HCT116 (cell line): ENCODE data around the gene HDAC5. TPM values are rescaled to one million over a fixed set of nuclear protein-coding genes. Genes with fewer than 3 reads are reported as not detected.

ENCODE experiments used
- ATAC-seq: fragments of 200-7000 bp; cut with Tn5 transposase; 2 replicates; pipeline ENCODE4 v1.9.1; 2020; ENCODE audit warnings: mild to moderate bottlenecking, moderate library complexity
- BruUV-seq: library from RNA; stranded (reverse); fragments of 400-500 nt; replicated peaks from 2 replicates; lab custom pipeline; 2021; lab: Mats Ljungman, UMichigan
- CTCF ChIA-PET: fragments of 300-600 bp; sonication (Branson Sonifier 250); formaldehyde crosslinking; loops from one replicate; lab custom pipeline; 2021; ENCODE audit warnings: antibody characterized with exemption; lab: Charles Lee
- POLR2A ChIA-PET: fragments of 300-600, 350-600 bp; sonication (Branson Sonifier 250); formaldehyde crosslinking; loops from one replicate; lab custom pipeline; 2021; ENCODE audit warnings: antibody characterized with exemption; lab: Charles Lee
- RAD21 ChIA-PET, 2 experiments: fragments of 300-600 bp; sonication (Branson Sonifier 250); formaldehyde crosslinking; loops; one replicate each; lab custom pipeline; 2023; ENCODE audit warnings: low total read pairs in 2 of 2; ENCODE audit not compliant: uncharacterized antibody in 2 of 2, unreplicated experiment in 2 of 2, low non-redundant PET in 1 of 2; lab: Charles Lee
- DNase-seq: peaks from one replicate; pipeline ENCODE4 v3.0.0-alpha.2; 2010; ENCODE audit warnings: low read depth, low spot score
- H2AFZ ChIP-seq: fragments of 200-600 bp; shearing (Covaris generic), sonication (generic); 2 replicates; pipeline ENCODE4 v1.6.1; 2017; ENCODE audit warnings: low read depth, mixed run types, mixed read lengths, antibody characterized with exemption, low read length; ENCODE audit not compliant: poor library complexity, severe bottlenecking
- H3K27ac ChIP-seq: 2 replicates; pipeline ENCODE4 v1.5.1; 2012; ENCODE audit warnings: low read depth, low read length
- H3K27me3 ChIP-seq: fragments of 200-600 bp; sonication (generic); 2 replicates; pipeline ENCODE4 v1.6.1; 2016; ENCODE audit warnings: mixed run types, low read length, mixed read lengths; ENCODE audit not compliant: insufficient read depth
- H3K36me3 ChIP-seq, 2 experiments: fragments of 200-500 bp in 1 of 2; fragments of 200-600 bp in 1 of 2; sonication (Bioruptor generic) in 1 of 2; sonication (generic) in 1 of 2; 2 replicates each; pipeline versions ENCODE4 v1.5.1 to v1.6.1; 2014 to 2016; ENCODE audit warnings: low read length in 2 of 2, inconsistent platforms in 1 of 2, mixed read lengths in 1 of 2, mixed run types in 1 of 2; ENCODE audit not compliant: insufficient read depth in 2 of 2, control insufficient read depth in 1 of 2
- H3K4me1 ChIP-seq, 2 experiments: fragments of 200-600 bp in 1 of 2; sonication (generic) in 1 of 2; 2 replicates each; pipeline versions ENCODE4 v1.5.1 to v1.6.1; 2012 to 2017; ENCODE audit warnings: low read length in 2 of 2, inconsistent platforms in 1 of 2, mild to moderate bottlenecking in 1 of 2, mixed read lengths in 1 of 2, mixed run types in 1 of 2, moderate library complexity in 1 of 2; ENCODE audit not compliant: insufficient read depth in 2 of 2, control insufficient read depth in 1 of 2
- H3K4me2 ChIP-seq: fragments of 200-600 bp; sonication (generic); 2 replicates; pipeline ENCODE4 v1.6.1; 2017; ENCODE audit warnings: mixed run types, low read length, mixed read lengths
- H3K4me3 ChIP-seq, 2 experiments: fragments of 200-600 bp in 1 of 2; sonication (generic) in 1 of 2; replicated peaks in 1 of 2; 2 replicates each; pipeline ENCODE4 v1.5.1; 2011 to 2016; ENCODE audit warnings: low read length in 2 of 2, control low read depth in 1 of 2, low read depth in 1 of 2, mild to moderate bottlenecking in 1 of 2, mixed read lengths in 1 of 2, mixed run types in 1 of 2
- H3K79me2 ChIP-seq: fragments of 200-600 bp; sonication (generic); 2 replicates; pipeline ENCODE4 v1.6.1; 2017; ENCODE audit warnings: mild to moderate bottlenecking, mixed run types, low read length, moderate library complexity, mixed read lengths; ENCODE audit not compliant: insufficient read depth
- H3K9ac ChIP-seq: fragments of 200-600 bp; sonication (generic); 2 replicates; pipeline ENCODE4 v1.6.1; 2016; ENCODE audit warnings: low read length, mixed read lengths
- H3K9me2 ChIP-seq: fragments of 200-600 bp; sonication (generic), shearing (Covaris generic); 2 replicates; pipeline ENCODE4 v1.6.1; 2017; ENCODE audit warnings: mixed run types, mild to moderate bottlenecking, moderate library complexity; ENCODE audit not compliant: insufficient read depth
- H3K9me3 ChIP-seq, 2 experiments: fragments of 200-500 bp in 1 of 2; fragments of 200-600 bp in 1 of 2; sonication (Bioruptor generic) in 1 of 2; sonication (generic) in 1 of 2; 2 replicates each; pipeline ENCODE4 v1.6.1; 2014 to 2017; ENCODE audit warnings: low read length in 2 of 2, mixed read lengths in 2 of 2, inconsistent platforms in 1 of 2, low read depth in 1 of 2, mild to moderate bottlenecking in 1 of 2, mixed run types in 1 of 2, moderate library complexity in 1 of 2; ENCODE audit not compliant: control insufficient read depth in 1 of 2, insufficient read depth in 1 of 2
- H4K20me1 ChIP-seq: fragments of 200-600 bp; sonication (generic), shearing (Covaris generic); 2 replicates; pipeline ENCODE4 v1.6.1; 2017; ENCODE audit warnings: mixed run types, mild to moderate bottlenecking, moderate library complexity; ENCODE audit not compliant: insufficient read depth
- CEBPB ChIP-seq: IDR thresholded peaks from 2 replicates; pipeline ENCODE4 v1.6.1; 2012; ENCODE audit warnings: low read depth
- EZH2 ChIP-seq: fragments of 200-600 bp; sonication (generic); IDR thresholded peaks from 2 replicates; pipeline ENCODE4 v1.6.1; 2017; ENCODE audit warnings: antibody characterized with exemption, mixed run types
- EZH2phosphoT487 ChIP-seq: fragments of 200-600 bp; IDR thresholded peaks from 2 replicates; pipeline ENCODE4 v1.6.1; 2018; ENCODE audit warnings: antibody characterized with exemption, borderline replicate concordance
- ZFX ChIP-seq: fragments of 450-650 bp; IDR thresholded peaks from 2 replicates; pipeline ENCODE4 v1.6.1; 2017
- ZNF274 ChIP-seq: fragments of 200-500 bp; sonication (Bioruptor generic); IDR thresholded peaks from 2 replicates; pipeline ENCODE4 v1.6.1; 2014; ENCODE audit warnings: mild to moderate bottlenecking, low read depth, low read length, inconsistent platforms
- intact Hi-C: fragments of 100-400 bp; cut with micrococcal nuclease; formaldehyde crosslinking; loops from 2 replicates; pipeline ENCODE4 v1.10.0; 2022
- total RNA-seq: library from RNA; stranded (reverse); gene quantifications from one replicate; pipeline ENCODE4 v1.2.1, GENCODE V29; 2021; ENCODE audit not compliant: unreplicated experiment
- TF ChIP-seq, protein P1 (sequence below): IDR thresholded peaks from 2 replicates; pipeline ENCODE4 v1.6.1; 2011; ENCODE audit warnings: mild to moderate bottlenecking, low read length, moderate library complexity; ENCODE audit not compliant: insufficient replicate concordance; ENCODE audit errors: extremely low read depth

The HDAC5 gene
- total RNA-seq, 1 experiment from 2014 or later, result 32.9 TPM

DNA sequence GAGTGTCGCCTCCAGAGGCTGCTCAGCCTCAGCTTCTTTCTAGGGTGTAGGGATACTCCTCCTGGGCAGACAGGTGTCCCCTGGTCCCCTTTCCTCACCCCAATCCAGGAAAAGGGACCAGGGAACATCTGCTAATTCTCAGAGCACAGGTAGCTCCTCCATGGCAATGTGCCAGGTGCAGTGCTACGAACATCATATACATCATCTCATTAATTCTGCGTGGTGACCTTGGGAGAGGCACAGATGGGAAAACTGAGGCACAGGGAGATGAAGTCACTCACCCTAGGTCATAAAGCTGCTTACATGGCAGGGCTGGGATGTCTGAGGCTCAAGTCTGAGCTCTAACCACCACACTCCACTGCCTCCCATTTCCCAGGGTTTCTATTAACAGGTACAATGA is 11.7 kb downstream of the HDAC5 start:
- TF ChIP-seq, protein P1, sequence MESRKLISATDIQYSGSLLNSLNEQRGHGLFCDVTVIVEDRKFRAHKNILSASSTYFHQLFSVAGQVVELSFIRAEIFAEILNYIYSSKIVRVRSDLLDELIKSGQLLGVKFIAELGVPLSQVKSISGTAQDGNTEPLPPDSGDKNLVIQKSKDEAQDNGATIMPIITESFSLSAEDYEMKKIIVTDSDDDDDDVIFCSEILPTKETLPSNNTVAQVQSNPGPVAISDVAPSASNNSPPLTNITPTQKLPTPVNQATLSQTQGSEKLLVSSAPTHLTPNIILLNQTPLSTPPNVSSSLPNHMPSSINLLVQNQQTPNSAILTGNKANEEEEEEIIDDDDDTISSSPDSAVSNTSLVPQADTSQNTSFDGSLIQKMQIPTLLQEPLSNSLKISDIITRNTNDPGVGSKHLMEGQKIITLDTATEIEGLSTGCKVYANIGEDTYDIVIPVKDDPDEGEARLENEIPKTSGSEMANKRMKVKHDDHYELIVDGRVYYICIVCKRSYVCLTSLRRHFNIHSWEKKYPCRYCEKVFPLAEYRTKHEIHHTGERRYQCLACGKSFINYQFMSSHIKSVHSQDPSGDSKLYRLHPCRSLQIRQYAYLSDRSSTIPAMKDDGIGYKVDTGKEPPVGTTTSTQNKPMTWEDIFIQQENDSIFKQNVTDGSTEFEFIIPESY, result no peak
- TF ChIP-seq ZFX, result no peak
- no peak for TF ChIP-seq CEBPB
- TF ChIP-seq EZH2phosphoT487, result no peak
- TF ChIP-seq ZNF274, result no peak
- TF ChIP-seq EZH2, result no peak
- H3K4me2 ChIP-seq, result peak overlapping the region; percentile 73
- DNase-seq (no peak), ATAC-seq (no peak)
- no peaks in the 10 kb centered on the region for H3K79me2 ChIP-seq
- H3K36me3 ChIP-seq, result no peaks in the 10 kb centered on the region
- ChIA-PET CTCF (interaction anchor here (2.0 to 2.1 kb wide), 2 partner anchors 11 to 28 kb away, joined by 7 to 13 read pairs; partner anchors contain the start of gene HDAC5), RAD21 (interaction anchor here (1.0 to 1.8 kb wide), 2 partner anchors 17 to 28 kb away, joined by 4 to 5 read pairs; no protein-coding TSS in a partner anchor), POLR2A (interaction anchor here (1.1 to 1.6 kb wide), 5 partner anchors 9 to 234 kb away, joined by 3 to 6 read pairs (median 4); partner anchors contain the start of gene HDAC5)
- no peaks in the 10 kb centered on the region for H4K20me1 ChIP-seq
- H3K4me1 ChIP-seq, result peaks cover 46 to 66% of the 10 kb centered on the region in 2 experiments
- H3K27me3 ChIP-seq, result no peaks in the 10 kb centered on the region
- BruUV-seq, result no TSS peak
- H3K9me2 ChIP-seq, result no peaks in the 10 kb centered on the region
- peak overlapping the region; percentile 66 for H3K27ac ChIP-seq
- 0 out of 2 replicates have a peak overlapping the region, but pooled peaks have one; percentile 31 for H3K9ac ChIP-seq
- intact Hi-C loops, result no loop called here
- no peak overlapping the region for H3K4me3 ChIP-seq
- H2AFZ ChIP-seq, result no peak overlapping the region
- no peaks in the 10 kb centered on the region for H3K9me3 ChIP-seq
